ENCODE data around the gene TMEM88. TPM values are rescaled to one million over a fixed set of nuclear protein-coding genes. Genes with fewer than 3 reads are reported as not detected.

The TMEM88 gene
- total RNA-seq, 1 experiment from 2014 or later, result 11.3 TPM

GRCh38 chr17:7814969-7815368 lies 39.9 kb upstream of the TMEM88 start:
- TF ChIP-seq, protein P1, sequence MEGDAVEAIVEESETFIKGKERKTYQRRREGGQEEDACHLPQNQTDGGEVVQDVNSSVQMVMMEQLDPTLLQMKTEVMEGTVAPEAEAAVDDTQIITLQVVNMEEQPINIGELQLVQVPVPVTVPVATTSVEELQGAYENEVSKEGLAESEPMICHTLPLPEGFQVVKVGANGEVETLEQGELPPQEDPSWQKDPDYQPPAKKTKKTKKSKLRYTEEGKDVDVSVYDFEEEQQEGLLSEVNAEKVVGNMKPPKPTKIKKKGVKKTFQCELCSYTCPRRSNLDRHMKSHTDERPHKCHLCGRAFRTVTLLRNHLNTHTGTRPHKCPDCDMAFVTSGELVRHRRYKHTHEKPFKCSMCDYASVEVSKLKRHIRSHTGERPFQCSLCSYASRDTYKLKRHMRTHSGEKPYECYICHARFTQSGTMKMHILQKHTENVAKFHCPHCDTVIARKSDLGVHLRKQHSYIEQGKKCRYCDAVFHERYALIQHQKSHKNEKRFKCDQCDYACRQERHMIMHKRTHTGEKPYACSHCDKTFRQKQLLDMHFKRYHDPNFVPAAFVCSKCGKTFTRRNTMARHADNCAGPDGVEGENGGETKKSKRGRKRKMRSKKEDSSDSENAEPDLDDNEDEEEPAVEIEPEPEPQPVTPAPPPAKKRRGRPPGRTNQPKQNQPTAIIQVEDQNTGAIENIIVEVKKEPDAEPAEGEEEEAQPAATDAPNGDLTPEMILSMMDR (conservative IDR thresholded peaks at IDR 0.05), result no peak
- H3K27me3 ChIP-seq (ENCODE audit: insufficient read depth, low read length), result no peaks in the 10 kb centered on the region; the same call in 1 of the 2 replicates
- H2BK15ac ChIP-seq (ENCODE audit: low read depth, low read length), result no peak overlapping the region
- H3K79me1 ChIP-seq (ENCODE audit: insufficient read depth, low read depth, low read length, poor library complexity, severe bottlenecking), result no peaks in the 10 kb centered on the region
- H3T11ph ChIP-seq (ENCODE audit: low read length), result no peak overlapping the region
- H3K27ac ChIP-seq (ENCODE audit: insufficient read length, low read depth, low read length), result no peak overlapping the region
- H3K9me3 ChIP-seq (ENCODE audit: control insufficient read depth, low read depth, low read length), result no peaks in the 10 kb centered on the region
- no peak overlapping the region for H4K8ac ChIP-seq (replicated peaks; ENCODE audit: insufficient read length, low read depth, low read length)
- no peaks in the 10 kb centered on the region for H3K4me1 ChIP-seq (ENCODE audit: insufficient read depth, low read length)
- H3K9me3 Mint-ChIP-seq, result no peaks in the 10 kb centered on the region
- no peak overlapping the region for H3K14ac ChIP-seq (ENCODE audit: insufficient read depth, low read length)
- H4K20me1 ChIP-seq (ENCODE audit: control insufficient read depth, insufficient read depth, insufficient read length), result no peaks in the 10 kb centered on the region
- no peak overlapping the region for H3K9ac ChIP-seq (ENCODE audit: extremely low read depth, insufficient read length, low read length)
- no peak overlapping the region for H2BK5ac ChIP-seq (ENCODE audit: insufficient read length, low read length)
- H3K23ac ChIP-seq (ENCODE audit: insufficient read length, low read depth, low read length), result no peak overlapping the region
- H2AFZ ChIP-seq (ENCODE audit: low read length), result no peak overlapping the region
- H3K4ac ChIP-seq (ENCODE audit: low read depth, low read length), result no peak overlapping the region
- H3K27ac Mint-ChIP-seq, result no peak overlapping the region
- H3K4me1 Mint-ChIP-seq, result peaks cover 0 to 4% of the 10 kb centered on the region in 2 experiments; a peak in 2 of 4 replicates
- peaks cover 21% of the 10 kb centered on the region for H3K27me3 Mint-ChIP-seq (ENCODE audit: low read depth)
- H2BK12ac ChIP-seq (ENCODE audit: insufficient read length, low read depth, low read length), result no peak overlapping the region
- H3K4me2 ChIP-seq (ENCODE audit: insufficient read depth, insufficient read length, low read length), result no peak overlapping the region
- H3K79me2 ChIP-seq (ENCODE audit: insufficient read depth, low read length), result no peaks in the 10 kb centered on the region
- H2BK120ac ChIP-seq (ENCODE audit: low read depth, low read length, poor library complexity, severe bottlenecking), result no peak overlapping the region
- H4K91ac ChIP-seq (ENCODE audit: insufficient read length, low read depth, low read length), result no peak overlapping the region
- H3K23me2 ChIP-seq (ENCODE audit: insufficient read length, low read depth, low read length, poor library complexity, severe bottlenecking), result no peaks in the 10 kb centered on the region
- no peaks in the 10 kb centered on the region for H3K36me3 Mint-ChIP-seq (ENCODE audit: insufficient read depth in 1 of 3, low read depth in 3 of 3)
- no peak overlapping the region for H2BK20ac ChIP-seq (ENCODE audit: low read depth, low read length, poor library complexity, severe bottlenecking)
- no peak for DNase-seq
- no peak overlapping the region for H2AK5ac ChIP-seq (ENCODE audit: insufficient read length, low read length)
- WGBS (ENCODE audit: extremely low coverage, insufficient read length, low lambda C conversion rate), result no CpG with 5 or more reads among the region's 5 CpGs
- H3K56ac ChIP-seq (ENCODE audit: insufficient read length, low read depth, low read length), result no peak overlapping the region
- H3K18ac ChIP-seq (ENCODE audit: insufficient read length, low read depth, low read length), result no peak overlapping the region
- no peak overlapping the region for H3K4me3 Mint-ChIP-seq
- H4K5ac ChIP-seq (ENCODE audit: insufficient read length, low read depth, low read length), result no peak overlapping the region
